Neutrophil (primary cell): ENCODE data around the gene CXCL16.

Experiments
- H3K27ac ChIP-seq: fragments of 200-600 bp; sonication (generic); 2 replicates; pipeline ENCODE4 v1.5.1; 2016; ENCODE audit warnings: mild to moderate bottlenecking, moderate library complexity
- H3K27me3 ChIP-seq: fragments of 200-600 bp; sonication (generic); 2 replicates; pipeline ENCODE4 v1.6.0; 2016; ENCODE audit warnings: mild to moderate bottlenecking
- H3K36me3 ChIP-seq: fragments of 200-600 bp; sonication (generic); 2 replicates; pipeline ENCODE4 v1.5.1; 2017
- H3K4me1 ChIP-seq, 2 experiments: fragments of 200-600 bp in 1 of 2; sonication (generic) in 1 of 2; 1 replicate in 1 of 2; 2 replicates in 1 of 2; pipeline versions ENCODE4 v1.5.1 to v1.6.1; 2013 to 2016; ENCODE audit warnings: low read depth in 1 of 2, low read length in 1 of 2, mild to moderate bottlenecking in 1 of 2, moderate library complexity in 1 of 2; ENCODE audit not compliant: control insufficient read depth in 1 of 2, insufficient read depth in 1 of 2
- H3K4me3 ChIP-seq, 2 experiments: fragments of 200-600 bp in 1 of 2; sonication (generic) in 1 of 2; 1 replicate in 1 of 2; 2 replicates in 1 of 2; pipeline ENCODE4 v1.5.1; 2013 to 2016; ENCODE audit warnings: low read depth in 1 of 2, low read length in 1 of 2, mild to moderate bottlenecking in 1 of 2, moderate library complexity in 1 of 2
- H3K9me3 ChIP-seq: fragments of 200-600 bp; sonication (generic); 2 replicates; pipeline ENCODE4 v1.5.1; 2016
- TF ChIP-seq, protein P1 (sequence below): fragments of 200-600 bp; sonication (generic); IDR thresholded peaks from 2 replicates; pipeline ENCODE4 v1.5.1; 2016; ENCODE audit warnings: antibody characterized with exemption

CXCL16 gene, protein sequence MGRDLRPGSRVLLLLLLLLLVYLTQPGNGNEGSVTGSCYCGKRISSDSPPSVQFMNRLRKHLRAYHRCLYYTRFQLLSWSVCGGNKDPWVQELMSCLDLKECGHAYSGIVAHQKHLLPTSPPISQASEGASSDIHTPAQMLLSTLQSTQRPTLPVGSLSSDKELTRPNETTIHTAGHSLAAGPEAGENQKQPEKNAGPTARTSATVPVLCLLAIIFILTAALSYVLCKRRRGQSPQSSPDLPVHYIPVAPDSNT

DNA sequence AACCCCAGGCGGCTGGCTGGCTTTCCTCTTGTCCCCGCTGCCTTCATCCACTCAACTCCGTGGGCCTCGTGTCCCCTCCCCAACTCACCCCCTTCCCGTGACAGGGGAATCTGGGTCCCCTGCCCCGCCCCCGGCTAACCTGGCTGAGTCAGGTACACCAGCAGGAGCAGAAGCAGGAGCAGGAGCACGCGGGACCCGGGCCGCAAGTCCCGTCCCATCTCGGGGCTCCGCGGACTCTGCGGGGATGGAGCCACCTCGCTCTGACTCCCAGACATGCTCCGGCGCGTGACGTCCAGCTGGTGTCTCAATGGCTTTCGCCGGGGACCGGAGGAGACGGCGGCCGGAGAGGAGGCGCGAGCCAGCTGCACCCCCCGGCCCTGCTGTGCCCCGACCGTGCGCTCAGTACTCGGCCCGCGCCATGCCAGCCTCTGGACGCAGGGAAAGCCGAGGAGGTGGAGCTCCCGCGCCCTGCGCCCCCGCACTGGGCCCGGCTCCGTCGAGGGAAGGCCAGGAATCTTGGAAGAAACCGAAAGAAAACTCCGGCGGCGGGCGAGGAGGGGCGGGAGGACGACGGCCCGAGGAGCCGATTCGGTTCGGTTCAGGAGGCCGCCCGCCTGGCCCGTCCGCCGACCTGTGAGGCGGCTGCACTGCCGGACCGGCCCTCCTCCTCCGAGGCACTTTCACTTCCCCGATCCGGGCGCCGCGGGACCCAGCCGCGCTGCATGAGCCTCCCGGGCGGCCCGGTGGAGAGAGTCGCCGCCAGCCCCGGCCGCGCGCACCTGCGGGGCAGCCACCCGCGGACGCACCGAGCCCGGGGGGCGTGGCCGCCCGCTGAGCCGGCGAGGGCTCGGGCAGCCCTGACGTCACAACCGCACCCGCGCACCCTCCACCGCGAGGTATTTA is at the start of gene CXCL16, which contains the start of gene ZMYND15:
Gene CXCL16 (minus strand): TSS at position 807 of the 903 bp plus-strand sequence. CDS start 589 bp downstream, at position 218.
Gene ZMYND15 (plus strand): TSS at position 712 of the 903 bp plus-strand sequence. CDS start 716 bp downstream, outside the sequence.
- Histone ChIP-seq H3K4me1 (peaks cover 45 to 50% of the 10 kb centered on the region in 2 experiments), H3K27ac (peak within 1 kb of the TSS; percentile 93), H3K9me3 (no peaks in the 10 kb centered on the region), H3K36me3 (peaks cover 8% of the 10 kb centered on the region), H3K4me3 (peak within 1 kb of the TSS; percentile 91), H3K27me3 (peaks cover 70% of the 10 kb centered on the region)
- TF ChIP-seq, protein P1, sequence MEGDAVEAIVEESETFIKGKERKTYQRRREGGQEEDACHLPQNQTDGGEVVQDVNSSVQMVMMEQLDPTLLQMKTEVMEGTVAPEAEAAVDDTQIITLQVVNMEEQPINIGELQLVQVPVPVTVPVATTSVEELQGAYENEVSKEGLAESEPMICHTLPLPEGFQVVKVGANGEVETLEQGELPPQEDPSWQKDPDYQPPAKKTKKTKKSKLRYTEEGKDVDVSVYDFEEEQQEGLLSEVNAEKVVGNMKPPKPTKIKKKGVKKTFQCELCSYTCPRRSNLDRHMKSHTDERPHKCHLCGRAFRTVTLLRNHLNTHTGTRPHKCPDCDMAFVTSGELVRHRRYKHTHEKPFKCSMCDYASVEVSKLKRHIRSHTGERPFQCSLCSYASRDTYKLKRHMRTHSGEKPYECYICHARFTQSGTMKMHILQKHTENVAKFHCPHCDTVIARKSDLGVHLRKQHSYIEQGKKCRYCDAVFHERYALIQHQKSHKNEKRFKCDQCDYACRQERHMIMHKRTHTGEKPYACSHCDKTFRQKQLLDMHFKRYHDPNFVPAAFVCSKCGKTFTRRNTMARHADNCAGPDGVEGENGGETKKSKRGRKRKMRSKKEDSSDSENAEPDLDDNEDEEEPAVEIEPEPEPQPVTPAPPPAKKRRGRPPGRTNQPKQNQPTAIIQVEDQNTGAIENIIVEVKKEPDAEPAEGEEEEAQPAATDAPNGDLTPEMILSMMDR = peak; percentile 13

DNA sequence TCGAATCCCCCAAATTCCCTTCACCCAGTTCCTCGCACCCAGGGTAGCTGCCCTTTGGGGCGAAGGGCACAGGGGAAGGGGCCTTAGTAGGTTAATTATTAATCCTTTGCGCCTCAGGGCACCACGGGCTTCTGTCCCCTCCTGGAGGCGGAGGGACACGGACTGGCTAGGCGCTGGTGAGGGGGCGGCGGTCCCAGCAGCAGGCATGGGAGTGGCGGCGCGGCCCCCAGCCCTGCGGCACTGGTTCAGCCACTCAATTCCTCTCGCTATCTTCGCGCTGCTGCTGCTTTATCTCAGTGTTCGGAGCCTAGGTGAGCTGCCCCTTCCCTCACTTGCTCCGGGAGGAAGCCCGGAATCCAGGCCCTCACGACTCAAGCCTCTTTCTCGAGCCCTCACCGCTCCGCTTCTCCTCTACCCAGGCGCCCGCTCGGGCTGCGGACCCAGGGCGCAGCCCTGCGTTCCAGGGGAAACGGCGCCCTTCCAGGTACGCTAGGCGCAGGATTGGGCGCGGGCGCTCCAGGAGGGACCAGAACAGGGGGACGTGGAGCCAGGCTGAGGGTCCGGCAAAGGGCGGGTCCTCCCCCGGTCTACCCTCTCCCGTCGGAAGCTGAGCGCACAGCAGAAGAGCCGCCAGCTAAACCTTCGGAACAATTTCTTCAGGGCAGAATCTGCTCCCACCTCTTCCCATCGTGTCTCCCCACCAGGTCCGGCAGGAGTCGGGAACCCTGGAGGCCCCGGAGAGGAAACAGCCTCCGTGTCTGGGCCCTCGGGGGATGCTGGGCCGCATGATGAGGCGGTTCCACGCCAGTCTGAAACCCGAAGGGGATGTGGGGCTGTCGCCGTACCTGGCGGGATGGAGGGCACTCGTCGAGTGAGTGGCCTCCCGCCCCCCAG is 49.3 kb upstream of the CXCL16 start, which contains the start of gene GLTPD2:
Gene GLTPD2 (plus strand): TSS at position 158 of the 894 bp plus-strand sequence. CDS start 48 bp downstream, at position 206.
- Histone ChIP-seq H3K27me3 (peaks cover 96% of the 10 kb centered on the region), H3K4me3 (peak within 1 kb of the TSS; percentile 79 to 84), H3K27ac (peak within 1 kb of the TSS; percentile 90), H3K9me3 (no peaks in the 10 kb centered on the region), H3K36me3 (no peaks in the 10 kb centered on the region), H3K4me1 (peaks cover 24 to 34% of the 10 kb centered on the region in 2 experiments)
- TF ChIP-seq, protein P1 = no peak

DNA sequence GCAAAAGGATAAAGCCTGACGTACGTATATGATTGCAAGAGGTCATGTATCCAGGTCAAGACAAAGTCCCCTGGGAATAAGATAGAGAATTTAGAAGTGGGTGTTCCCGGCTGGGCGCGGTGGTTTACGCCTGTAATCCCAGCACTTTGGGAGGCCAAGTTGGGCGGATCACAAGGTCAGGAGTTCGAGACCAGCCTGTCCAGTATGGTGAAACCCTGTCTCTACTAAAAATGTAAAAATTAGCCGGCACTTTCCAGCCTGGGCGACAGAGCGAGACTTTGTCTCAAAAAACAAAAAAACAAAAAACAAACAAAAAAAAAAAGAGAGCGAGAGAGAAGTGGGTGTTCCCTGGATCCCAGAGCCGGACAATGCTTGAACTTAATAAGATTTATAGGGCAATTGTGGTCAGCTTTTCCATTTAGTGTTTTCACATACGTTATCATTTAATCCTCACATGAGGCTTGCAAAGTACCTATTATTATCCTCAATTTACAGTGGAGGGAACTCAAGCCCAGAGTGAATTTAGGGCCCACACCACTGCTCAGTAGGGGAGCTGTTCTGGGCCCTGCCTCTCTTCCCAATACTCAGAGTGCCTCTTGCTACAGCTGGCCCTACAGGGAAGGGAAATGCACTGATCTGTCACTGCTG is 48.6 kb upstream of the CXCL16 start:
- H3K4me3 ChIP-seq = no peak overlapping the region
- H3K36me3 ChIP-seq = no peaks in the 10 kb centered on the region
- no peaks in the 10 kb centered on the region for H3K9me3 ChIP-seq
- H3K27ac ChIP-seq = no peak overlapping the region
- TF ChIP-seq, protein P1 = no peak
- H3K27me3 ChIP-seq = peaks cover 96% of the 10 kb centered on the region
- H3K4me1 ChIP-seq = peaks cover 24 to 34% of the 10 kb centered on the region in 2 experiments

DNA sequence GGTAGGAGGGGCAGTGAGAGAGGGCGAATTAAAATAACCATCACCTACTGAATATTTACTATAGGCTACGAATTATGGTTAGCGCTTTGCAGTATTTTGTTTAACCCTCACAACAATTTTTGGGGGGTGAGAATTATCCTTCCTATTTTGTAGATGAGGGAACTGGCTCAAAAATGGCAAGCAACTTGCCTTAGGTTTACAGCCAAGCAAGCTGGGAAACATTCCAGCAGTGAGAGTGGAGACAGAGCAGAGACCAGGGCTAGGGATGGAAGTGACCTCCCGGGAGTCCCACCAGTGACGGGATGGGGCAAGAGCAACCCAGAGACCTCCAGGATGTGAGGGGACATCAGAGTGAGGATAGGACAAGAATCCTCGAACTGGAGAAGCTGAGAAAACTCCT is 46.8 kb upstream of the CXCL16 start:
- Histone ChIP-seq H3K27me3 (peaks cover 96% of the 10 kb centered on the region), H3K4me3 (no peak overlapping the region), H3K9me3 (no peaks in the 10 kb centered on the region), H3K27ac (no peak overlapping the region), H3K4me1 (peaks cover 24 to 34% of the 10 kb centered on the region in 2 experiments), H3K36me3 (no peaks in the 10 kb centered on the region)
- TF ChIP-seq, protein P1 = no peak
